Neural cell (in vitro differentiated cells): ENCODE results near the gene DPH6. TPM values are rescaled to one million over a fixed set of nuclear protein-coding genes. Genes with fewer than 3 reads are reported as not detected.

Experiments used
- H2AFZ ChIP-seq: fragments of 200-600, 300-800 bp; sonication (generic), shearing (Covaris generic); 2 replicates; pipeline ENCODE4 v1.6.0; 2014; ENCODE audit warnings: low read depth, mild to moderate bottlenecking, antibody characterized with exemption, low read length, moderate library complexity
- H3F3A ChIP-seq: fragments of 200-600 bp; shearing (Covaris generic); 2 replicates; pipeline ENCODE4 v1.6.1; 2016; ENCODE audit warnings: mild to moderate bottlenecking, moderate library complexity, mixed read lengths, antibody characterized with exemption, low read length; ENCODE audit not compliant: insufficient read depth, poor library complexity, severe bottlenecking
- H3K27ac ChIP-seq: fragments of 200-600, 300-800 bp; sonication (generic), shearing (Covaris generic); 2 replicates; pipeline ENCODE4 v1.5.1; 2014; ENCODE audit warnings: mild to moderate bottlenecking, low read length, moderate library complexity
- H3K27me3 ChIP-seq: fragments of 300-800, 200-600 bp; sonication (generic), shearing (Covaris generic); 2 replicates; pipeline ENCODE4 v1.6.0; 2014; ENCODE audit warnings: mild to moderate bottlenecking, low read depth, low read length, moderate library complexity; ENCODE audit not compliant: insufficient read depth
- H3K36me3 ChIP-seq: fragments of 300-800, 200-600 bp; sonication (generic), shearing (Covaris generic); 2 replicates; pipeline ENCODE4 v1.5.1; 2014; ENCODE audit warnings: mild to moderate bottlenecking, antibody characterized with exemption, low read length, moderate library complexity; ENCODE audit not compliant: insufficient read depth
- H3K4me2 ChIP-seq: fragments of 300-800, 200-600 bp; sonication (generic), shearing (Covaris generic); 2 replicates; pipeline ENCODE4 v1.6.0; 2014; ENCODE audit warnings: mild to moderate bottlenecking, low read length
- H3K4me3 ChIP-seq: fragments of 300-800, 200-600 bp; sonication (generic), shearing (Covaris generic); 2 replicates; pipeline ENCODE4 v1.5.1; 2014; ENCODE audit warnings: mild to moderate bottlenecking, low read length, moderate library complexity
- H3K79me2 ChIP-seq: fragments of 200-600 bp; shearing (Covaris generic); replicated peaks from 2 replicates; pipeline ENCODE4 v1.6.0; 2014; ENCODE audit warnings: mild to moderate bottlenecking, low read length, moderate library complexity; ENCODE audit not compliant: insufficient read depth
- H3K9ac ChIP-seq: fragments of 300-800, 200-600 bp; sonication (generic), shearing (Covaris generic); 2 replicates; pipeline ENCODE4 v1.6.1; 2016; ENCODE audit warnings: mild to moderate bottlenecking, low read length, mixed read lengths
- H3K9me2 ChIP-seq: fragments of 200-600 bp; shearing (Covaris generic); 2 replicates; pipeline ENCODE4 v1.6.1; 2016; ENCODE audit warnings: mild to moderate bottlenecking, low read length, mixed read lengths; ENCODE audit not compliant: insufficient read depth
- H3K9me3 ChIP-seq: fragments of 200-600, 300-800 bp; sonication (generic), shearing (Covaris generic); 2 replicates; pipeline ENCODE4 v1.6.1; 2016; ENCODE audit warnings: mild to moderate bottlenecking, mixed run types, low read length, moderate library complexity, mixed read lengths
- H4K20me1 ChIP-seq: fragments of 200-600 bp; shearing (Covaris generic); 2 replicates; pipeline ENCODE4 v1.6.1; 2016; ENCODE audit warnings: mild to moderate bottlenecking, mixed run types; ENCODE audit not compliant: insufficient read depth
- CTCF ChIP-seq: fragments of 450-650 bp; IDR thresholded peaks from 2 replicates; pipeline ENCODE4 v1.5.1; 2014; ENCODE audit warnings: antibody characterized with exemption, mild to moderate bottlenecking, moderate library complexity; ENCODE audit not compliant: poor library complexity, severe bottlenecking
- EP300 ChIP-seq: fragments of 450-650 bp; conservative IDR thresholded peaks from 2 replicates; pipeline ENCODE4 v1.6.1; 2014; ENCODE audit warnings: antibody characterized with exemption, mild to moderate bottlenecking, moderate library complexity; ENCODE audit not compliant: poor library complexity, severe bottlenecking
- EZH2 ChIP-seq: fragments of 200-600, 300-800 bp; shearing (Covaris generic), sonication (generic); IDR thresholded peaks from 2 replicates; pipeline ENCODE4 v1.6.1; 2014; ENCODE audit warnings: antibody characterized with exemption, low read length, borderline replicate concordance, mild to moderate bottlenecking; ENCODE audit not compliant: insufficient read depth, poor library complexity, severe bottlenecking
- MXI1 ChIP-seq: fragments of 450-650 bp; conservative IDR thresholded peaks from 2 replicates; pipeline ENCODE4 v1.6.1; 2014; ENCODE audit warnings: antibody characterized with exemption, mild to moderate bottlenecking; ENCODE audit not compliant: poor library complexity, severe bottlenecking
- POLR2AphosphoS5 ChIP-seq: IDR thresholded peaks from 2 replicates; pipeline ENCODE4 v1.6.1; 2012
- RAD21 ChIP-seq: fragments of 450-650 bp; conservative IDR thresholded peaks from 2 replicates; pipeline ENCODE4 v1.6.1; 2014; ENCODE audit warnings: antibody characterized with exemption, mild to moderate bottlenecking, moderate library complexity
- REST ChIP-seq: IDR thresholded peaks from 2 replicates; pipeline ENCODE4 v1.6.1; 2012; ENCODE audit warnings: borderline replicate concordance
- SMC3 ChIP-seq: fragments of 450-650 bp; conservative IDR thresholded peaks from 2 replicates; pipeline ENCODE4 v1.6.1; 2014; ENCODE audit warnings: antibody characterized with exemption, mild to moderate bottlenecking, moderate library complexity; ENCODE audit not compliant: poor library complexity
- TAF1 ChIP-seq: IDR thresholded peaks from 2 replicates; pipeline ENCODE4 v1.6.1; 2012; ENCODE audit warnings: low read depth
- polyA plus RNA-seq: library from polyadenylated mRNA; depleted of rRNA; stranded (reverse); fragments of >200 nt; gene quantifications from 2 replicates; pipeline ENCODE4 v1.2.3, GENCODE V29; 2014

DPH6 gene
- polyA plus RNA-seq, 1 donor from 2014 or later = 6.9 TPM

- no peak overlapping the region for H3K4me3 ChIP-seq
- no peaks in the 10 kb centered on the region for H3K9me2 ChIP-seq
- TF ChIP-seq EP300 (no peak), TAF1 (no peak), REST (no peak), POLR2AphosphoS5 (no peak), CTCF (no peak), MXI1 (no peak), SMC3 (no peak), EZH2 (no peak), RAD21 (no peak)
- no peaks in the 10 kb centered on the region for H3F3A ChIP-seq
- H3K79me2 ChIP-seq = no peaks in the 10 kb centered on the region
- H3K9me3 ChIP-seq = no peaks in the 10 kb centered on the region
- H3K27ac ChIP-seq = no peak overlapping the region
- H3K27me3 ChIP-seq = no peaks in the 10 kb centered on the region
- H3K36me3 ChIP-seq = no peaks in the 10 kb centered on the region
- H2AFZ ChIP-seq = no peak overlapping the region
- H3K4me2 ChIP-seq = no peak overlapping the region
- no peaks in the 10 kb centered on the region for H4K20me1 ChIP-seq
- no peak overlapping the region for H3K9ac ChIP-seq
These were observed 37.9 kb downstream of the DPH6 start for GRCh38 chr15:35507932-35508638.

- Histone ChIP-seq H4K20me1 (no peaks in the 10 kb centered on the region), H2AFZ (no peak overlapping the region), H3K79me2 (no peaks in the 10 kb centered on the region), H3K4me2 (no peak overlapping the region), H3K9ac (no peak overlapping the region), H3F3A (no peaks in the 10 kb centered on the region), H3K27me3 (no peaks in the 10 kb centered on the region), H3K9me2 (no peaks in the 10 kb centered on the region), H3K9me3 (no peaks in the 10 kb centered on the region), H3K27ac (no peak overlapping the region), H3K4me3 (no peak overlapping the region), H3K36me3 (no peaks in the 10 kb centered on the region)
- TF ChIP-seq TAF1 = no peak
- no peak for TF ChIP-seq SMC3
- TF ChIP-seq EZH2 = no peak
- no peak for TF ChIP-seq POLR2AphosphoS5
- no peak for TF ChIP-seq MXI1
- no peak for TF ChIP-seq EP300
These were observed 39.6 kb downstream of the DPH6 start for GRCh38 chr15:35506272-35506870.
